GM13977 (cell line): ENCODE results near the gene SLIT3.

Experiments
- DNase-seq: peaks from one replicate; pipeline ENCODE4 v3.0.0; 2012; ENCODE audit warnings: low spot score
- in situ Hi-C: fragments of 300-500 bp; cut with MboI; formaldehyde crosslinking; loops from one replicate; pipeline ENCODE4 v1.12.0; 2022; ENCODE audit warnings: low sequenced_read_pairs, low pct_unique_long_range_greater_than_20kb, mixed read lengths, inconsistent platforms; ENCODE audit not compliant: unreplicated experiment
- TF ChIP-seq, protein P1 (sequence below): IDR thresholded peaks from 2 replicates; pipeline ENCODE4 v1.5.1; 2012; ENCODE audit warnings: mild to moderate bottlenecking, control low read depth; ENCODE audit not compliant: insufficient read depth; ENCODE audit errors: extremely low read depth, missing control alignments

The SLIT3 gene

GRCh38 chr5:168705321-168705720 lies 595.6 kb downstream of the SLIT3 start:
- TF ChIP-seq, protein P1, sequence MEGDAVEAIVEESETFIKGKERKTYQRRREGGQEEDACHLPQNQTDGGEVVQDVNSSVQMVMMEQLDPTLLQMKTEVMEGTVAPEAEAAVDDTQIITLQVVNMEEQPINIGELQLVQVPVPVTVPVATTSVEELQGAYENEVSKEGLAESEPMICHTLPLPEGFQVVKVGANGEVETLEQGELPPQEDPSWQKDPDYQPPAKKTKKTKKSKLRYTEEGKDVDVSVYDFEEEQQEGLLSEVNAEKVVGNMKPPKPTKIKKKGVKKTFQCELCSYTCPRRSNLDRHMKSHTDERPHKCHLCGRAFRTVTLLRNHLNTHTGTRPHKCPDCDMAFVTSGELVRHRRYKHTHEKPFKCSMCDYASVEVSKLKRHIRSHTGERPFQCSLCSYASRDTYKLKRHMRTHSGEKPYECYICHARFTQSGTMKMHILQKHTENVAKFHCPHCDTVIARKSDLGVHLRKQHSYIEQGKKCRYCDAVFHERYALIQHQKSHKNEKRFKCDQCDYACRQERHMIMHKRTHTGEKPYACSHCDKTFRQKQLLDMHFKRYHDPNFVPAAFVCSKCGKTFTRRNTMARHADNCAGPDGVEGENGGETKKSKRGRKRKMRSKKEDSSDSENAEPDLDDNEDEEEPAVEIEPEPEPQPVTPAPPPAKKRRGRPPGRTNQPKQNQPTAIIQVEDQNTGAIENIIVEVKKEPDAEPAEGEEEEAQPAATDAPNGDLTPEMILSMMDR = no peak
- in situ Hi-C loops = no loop called here
- DNase-seq = no peak

GRCh38 chr5:168702511-168702910 lies 598.4 kb downstream of the SLIT3 start:
- in situ Hi-C loops = no loop called here
- DNase-seq = no peak
- TF ChIP-seq, protein P1 = no peak

DNA sequence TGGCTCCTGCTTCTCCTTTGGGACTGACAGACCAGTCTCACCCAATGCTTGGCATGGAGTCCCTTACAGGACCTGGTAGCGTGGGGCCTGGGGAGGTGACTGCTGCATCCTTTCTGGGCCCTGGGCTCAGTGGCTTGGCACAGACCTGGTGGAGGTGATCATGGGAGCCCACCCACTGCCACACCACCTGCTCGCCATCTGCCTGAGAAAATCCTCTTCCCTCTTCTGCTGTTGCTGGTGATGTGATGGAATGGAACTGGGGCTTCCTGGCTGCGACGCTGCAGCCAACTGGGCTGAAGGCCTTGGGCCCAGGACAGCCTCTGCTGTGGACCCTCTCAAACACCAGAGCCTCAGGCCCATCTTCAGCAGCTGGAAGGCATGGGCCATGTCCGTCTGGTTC lies 599.3 kb downstream of the SLIT3 start:
- no peak for DNase-seq
- in situ Hi-C loops = no loop called here
- TF ChIP-seq, protein P1 = no peak

GRCh38 chr5:168699002-168699401 lies 601.9 kb downstream of the SLIT3 start:
- TF ChIP-seq, protein P1 = no peak
- DNase-seq = no peak
- in situ Hi-C loops = loop anchor here (25.0 kb wide), 1 partner anchor 613 kb away; the partner anchor contains the start of gene SLIT3

DNA sequence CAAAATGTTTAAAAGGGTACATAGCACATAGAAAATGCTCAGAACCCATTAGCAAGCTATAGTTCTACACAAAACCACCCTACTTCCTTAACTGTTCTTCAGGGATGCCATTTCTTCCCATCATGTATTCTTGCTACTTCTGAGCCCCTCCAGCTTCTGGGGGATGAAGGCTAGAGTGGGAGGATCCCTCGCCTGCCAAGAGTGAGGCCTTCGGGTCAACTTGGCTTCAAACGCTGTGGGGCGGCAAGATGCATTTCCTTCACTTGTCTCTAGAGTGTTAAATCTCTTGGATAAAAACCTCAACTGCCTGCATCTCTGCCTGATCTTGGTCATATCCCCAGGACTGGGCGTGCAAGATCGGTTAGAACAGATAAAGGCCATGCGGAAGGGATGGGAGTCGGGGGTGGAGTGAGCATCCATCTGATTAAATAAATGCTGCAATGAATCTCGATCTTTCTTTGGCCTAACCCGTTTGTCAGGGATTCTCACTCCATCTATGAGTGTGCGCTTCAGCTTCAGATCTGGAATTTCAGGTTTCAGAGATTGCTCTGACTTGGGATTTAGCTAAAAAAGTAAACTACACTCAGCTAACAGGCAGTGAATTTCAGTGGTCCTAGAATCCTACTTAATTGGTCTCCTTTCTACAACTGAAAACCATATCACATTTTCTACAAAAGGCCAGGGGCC lies 603.8 kb downstream of the SLIT3 start:
- in situ Hi-C loops = loop anchor here (25.0 kb wide), 1 partner anchor 615 kb away; the partner anchor contains the start of gene SLIT3
- no peak for DNase-seq
- TF ChIP-seq, protein P1 = no peak

- in situ Hi-C loops = loop anchor here (25.0 kb wide), 1 partner anchor 616 kb away; the partner anchor contains the start of gene SLIT3
- DNase-seq = no peak
- TF ChIP-seq, protein P1 = no peak
These were observed 604.3 kb downstream of the SLIT3 start for GRCh38 chr5:168696611-168697010.
